RKO (cell line): ENCODE measurements around the gene GMPPA.

Experiments
- DNase-seq: peaks from one replicate; pipeline ENCODE4 v3.0.0-alpha.2; 2016; ENCODE audit warnings: low spot score

GMPPA gene

DNA sequence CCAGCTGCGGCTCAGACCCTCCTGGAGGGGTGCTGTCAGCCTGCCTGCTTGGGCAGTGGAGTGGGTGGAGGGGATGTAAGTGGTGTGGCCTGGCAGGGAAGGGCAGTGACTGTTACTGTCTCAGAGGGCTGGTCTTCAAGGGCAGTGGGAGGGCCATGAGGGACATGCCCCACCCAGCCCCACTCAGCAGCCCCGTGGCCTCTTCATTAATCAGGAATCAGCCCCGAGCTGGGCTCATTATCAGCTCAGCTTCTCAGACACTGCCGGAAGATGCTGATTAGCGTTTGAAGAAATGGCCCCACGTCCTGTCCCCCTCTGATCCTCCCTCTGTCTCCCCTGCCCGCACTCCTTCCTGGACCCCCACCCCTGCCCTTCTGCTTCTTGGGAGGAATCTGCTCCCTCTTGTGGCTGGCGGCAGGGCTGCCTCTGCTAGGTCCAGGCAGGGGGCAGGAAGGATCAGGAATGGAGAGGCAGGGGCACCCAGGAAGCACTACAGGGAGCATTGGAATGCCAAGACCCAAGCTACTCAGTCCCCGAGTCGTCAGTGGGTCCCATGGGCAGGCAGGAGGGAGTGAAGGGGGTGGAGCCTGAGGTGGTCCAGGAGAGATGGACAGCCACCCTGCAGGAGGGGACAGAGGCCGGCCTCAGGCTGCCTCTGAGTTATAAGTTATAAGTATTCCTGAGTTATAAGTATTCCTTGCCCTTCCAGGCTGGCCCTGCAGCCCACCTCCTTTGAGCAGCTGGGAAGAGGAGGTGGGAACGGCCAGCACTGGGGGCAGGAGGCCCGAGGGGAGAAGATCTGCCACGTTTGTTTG is 22.6 kb downstream of the GMPPA start:
- DNase-seq = no peak

DNA sequence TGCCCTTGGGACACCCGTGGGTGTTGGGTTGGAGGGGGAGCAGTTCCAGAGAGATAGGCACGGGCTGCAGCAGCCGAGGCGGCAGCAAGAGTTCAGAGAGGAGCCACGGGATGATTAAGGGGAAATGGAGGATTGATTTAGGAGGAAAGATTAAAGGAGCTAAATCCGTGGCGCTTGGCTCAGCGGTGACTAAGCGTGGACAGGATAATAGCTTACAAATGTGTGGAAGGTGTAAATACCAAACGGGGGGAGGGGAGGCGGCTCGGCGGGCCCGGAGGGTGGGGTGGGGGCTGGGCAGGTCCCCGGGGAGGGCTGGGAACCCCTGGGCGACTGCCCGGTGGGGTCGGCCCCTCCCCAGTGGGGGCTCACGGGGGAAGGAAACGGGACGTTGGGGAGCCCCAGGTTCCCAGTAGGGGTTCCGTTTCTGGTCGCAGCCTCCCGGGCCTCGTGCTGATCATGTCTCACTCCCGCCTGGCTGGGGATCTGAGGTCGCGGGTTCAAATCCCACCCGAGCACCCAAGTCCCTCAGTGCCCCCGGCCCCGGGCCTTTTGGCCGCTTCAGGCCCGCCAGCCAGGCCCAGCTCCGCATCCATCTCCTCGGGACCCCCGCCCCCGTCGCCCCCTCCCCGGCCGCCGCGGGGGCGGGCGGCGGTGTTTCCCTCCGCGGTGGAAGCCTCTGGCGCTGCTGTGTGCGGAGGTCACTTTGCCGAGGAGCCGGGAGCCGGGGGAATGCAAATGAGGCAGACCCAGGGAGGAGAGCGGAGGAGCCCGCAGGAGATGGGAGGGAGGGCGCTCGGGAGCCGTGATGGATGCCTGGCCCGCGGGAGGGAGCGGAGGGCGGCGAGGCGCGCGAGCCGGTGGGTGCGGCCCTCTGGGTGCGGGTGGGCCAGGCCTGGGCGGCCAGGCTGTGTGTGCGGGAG is 23.7 kb downstream of the GMPPA start:
- peak; percentile 46 for DNase-seq

DNA sequence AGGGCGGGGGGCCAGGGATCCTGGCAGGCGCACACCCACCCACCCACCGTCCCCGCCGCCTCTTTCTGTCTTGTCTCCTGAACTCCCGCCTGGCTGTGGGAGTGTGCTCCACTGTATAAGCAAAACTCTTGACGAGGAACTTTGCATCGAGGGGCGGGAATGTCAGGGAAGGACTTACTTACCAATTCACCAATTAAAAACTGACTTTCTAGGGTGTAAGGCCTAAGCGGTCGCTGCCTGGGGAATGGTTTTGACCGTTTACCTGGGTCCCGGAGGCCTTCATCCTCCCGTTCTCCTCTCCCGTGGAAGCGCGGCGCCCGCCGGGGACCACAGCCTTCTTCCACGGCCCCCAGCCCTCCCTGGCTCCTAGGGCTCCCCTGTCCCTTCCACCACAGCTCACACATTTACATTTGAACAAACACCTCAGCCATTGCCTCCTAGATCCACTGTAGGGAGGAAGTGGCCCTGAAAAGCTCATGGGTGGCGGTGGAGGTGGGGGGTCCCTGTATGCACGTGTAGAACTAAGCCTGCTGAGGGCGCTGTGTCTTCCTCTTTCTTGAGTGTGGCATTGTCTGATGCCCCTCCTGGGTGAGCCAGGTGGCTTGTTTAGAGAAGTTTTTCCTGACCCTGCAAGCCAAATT is 24.5 kb downstream of the GMPPA start:
- DNase-seq = no peak

DNA sequence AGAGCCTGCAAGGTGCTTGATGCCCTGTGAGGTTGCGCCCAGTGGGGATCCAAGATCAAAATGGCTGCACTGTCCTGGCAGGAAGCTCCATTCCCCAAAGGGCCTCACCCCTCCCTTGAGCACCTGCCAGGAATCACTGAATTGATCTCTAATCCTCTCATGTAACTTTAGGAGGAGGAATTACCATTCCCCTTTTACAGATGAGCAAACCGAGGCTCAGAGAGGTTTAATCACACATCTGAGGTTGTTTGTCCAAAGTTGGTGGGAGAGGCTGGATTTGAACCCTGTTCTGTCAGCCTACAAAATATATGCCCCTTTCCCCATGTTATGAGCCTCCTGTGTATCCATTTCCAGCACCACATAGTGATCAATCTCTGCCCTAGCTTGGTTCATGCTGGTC is 26.1 kb downstream of the GMPPA start:
- DNase-seq = no peak

DNA sequence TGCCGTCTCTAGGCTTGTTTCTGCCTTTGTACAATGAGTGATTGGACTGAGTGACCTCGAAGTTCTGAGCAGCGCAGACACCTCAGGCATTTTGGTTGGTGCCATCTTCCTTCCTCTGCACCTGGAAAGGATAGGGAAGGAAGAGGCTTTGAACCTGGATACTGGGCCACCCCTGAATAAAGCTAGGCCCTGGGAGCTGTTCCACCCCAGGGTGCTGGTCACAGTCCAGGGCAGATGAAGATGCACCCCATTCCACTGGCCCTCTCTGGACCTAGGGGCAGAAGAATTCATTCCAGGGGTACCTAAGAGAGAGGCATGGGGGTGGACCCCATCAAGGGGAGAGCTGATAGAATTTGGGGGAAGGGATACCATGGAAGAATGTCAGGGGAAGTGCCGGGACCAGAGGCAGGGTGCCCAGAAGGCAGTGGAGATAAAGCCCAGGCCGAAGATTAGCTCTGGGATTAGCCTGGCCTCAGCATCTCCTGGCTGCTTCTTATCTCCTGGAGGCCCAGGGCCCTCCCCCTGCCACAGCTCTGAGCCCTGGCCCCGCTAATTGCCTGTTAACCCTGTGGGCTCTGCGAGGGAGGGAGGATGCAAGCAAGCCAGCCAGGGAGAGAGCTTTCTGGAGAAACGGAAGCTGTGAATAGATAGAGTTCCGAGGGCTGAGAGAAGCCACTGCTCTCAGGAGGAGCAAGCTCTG is 27.0 kb downstream of the GMPPA start:
- DNase-seq = no peak

DNA sequence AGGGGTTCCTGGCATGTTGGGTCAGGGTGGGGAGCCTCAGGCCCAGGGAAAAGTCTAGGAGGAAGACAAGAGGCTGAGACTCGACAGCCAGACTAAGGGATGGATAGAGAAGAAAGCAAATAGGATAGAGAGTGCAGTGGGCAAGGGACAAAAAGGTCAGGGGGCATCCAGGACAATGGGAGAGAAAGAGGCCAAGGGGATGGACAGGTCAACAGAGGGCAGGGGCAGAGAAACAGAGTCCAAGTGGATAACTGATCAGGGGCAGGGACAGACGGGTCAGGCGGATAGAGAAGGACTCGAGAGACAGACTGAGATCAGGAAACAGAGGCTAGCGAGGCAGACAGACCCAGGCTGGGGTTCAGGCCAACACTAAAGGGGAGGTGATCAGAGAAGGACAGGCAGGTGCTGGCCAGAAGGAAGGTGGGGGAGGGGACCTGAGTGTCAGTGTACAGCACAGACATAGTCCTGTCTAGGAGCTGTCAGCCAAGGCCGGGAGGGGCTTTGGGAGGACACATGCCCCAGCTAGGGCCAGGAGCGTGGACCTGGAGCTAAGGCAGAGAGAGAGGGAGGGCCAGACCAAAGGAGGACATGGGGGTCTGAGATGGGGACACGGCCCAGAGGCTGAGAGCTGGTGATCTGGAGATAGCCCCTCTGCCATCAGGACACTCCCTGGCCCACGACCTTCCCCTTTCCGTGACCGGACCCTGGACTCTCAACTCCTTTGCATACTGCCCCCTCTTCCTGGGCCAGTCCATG is 27.8 kb downstream of the GMPPA start:
- DNase-seq = no peak

DNA sequence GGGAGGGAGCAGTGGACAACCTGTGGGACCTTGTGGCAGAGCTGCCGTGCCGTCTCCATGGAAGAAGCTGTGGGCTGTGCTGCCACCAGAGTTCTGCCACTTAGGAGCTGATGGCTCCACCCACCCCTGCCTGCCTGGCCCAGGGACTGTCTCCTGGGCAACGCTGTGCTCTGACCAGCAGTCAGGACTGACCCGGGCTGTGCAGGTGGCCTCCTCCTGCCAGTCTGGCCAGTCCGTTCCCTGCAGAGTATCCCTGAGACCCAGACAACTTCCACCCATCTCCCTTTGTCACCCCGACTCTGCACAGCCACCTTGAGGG is 28.3 kb downstream of the GMPPA start:
- no peak for DNase-seq

DNA sequence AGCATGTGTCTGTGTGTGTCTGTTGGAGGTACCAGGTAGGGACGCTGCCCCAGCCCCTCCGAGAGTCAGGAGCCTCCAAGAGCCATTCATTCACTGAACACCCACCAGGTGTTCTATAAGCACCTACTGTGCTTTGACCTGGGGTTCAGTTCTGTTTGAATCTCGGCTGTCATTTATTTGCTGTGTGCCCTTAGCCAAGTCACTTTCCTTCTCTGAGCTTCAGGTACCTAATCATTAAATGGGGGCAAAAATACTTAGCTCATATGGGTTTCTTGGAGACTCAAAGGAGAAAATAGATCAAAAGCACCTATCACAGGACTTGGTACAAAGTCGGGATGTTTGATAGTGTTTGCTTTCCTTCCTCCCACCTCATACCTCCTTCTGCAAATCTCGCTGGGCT is 28.8 kb downstream of the GMPPA start:
- DNase-seq = no peak

DNA sequence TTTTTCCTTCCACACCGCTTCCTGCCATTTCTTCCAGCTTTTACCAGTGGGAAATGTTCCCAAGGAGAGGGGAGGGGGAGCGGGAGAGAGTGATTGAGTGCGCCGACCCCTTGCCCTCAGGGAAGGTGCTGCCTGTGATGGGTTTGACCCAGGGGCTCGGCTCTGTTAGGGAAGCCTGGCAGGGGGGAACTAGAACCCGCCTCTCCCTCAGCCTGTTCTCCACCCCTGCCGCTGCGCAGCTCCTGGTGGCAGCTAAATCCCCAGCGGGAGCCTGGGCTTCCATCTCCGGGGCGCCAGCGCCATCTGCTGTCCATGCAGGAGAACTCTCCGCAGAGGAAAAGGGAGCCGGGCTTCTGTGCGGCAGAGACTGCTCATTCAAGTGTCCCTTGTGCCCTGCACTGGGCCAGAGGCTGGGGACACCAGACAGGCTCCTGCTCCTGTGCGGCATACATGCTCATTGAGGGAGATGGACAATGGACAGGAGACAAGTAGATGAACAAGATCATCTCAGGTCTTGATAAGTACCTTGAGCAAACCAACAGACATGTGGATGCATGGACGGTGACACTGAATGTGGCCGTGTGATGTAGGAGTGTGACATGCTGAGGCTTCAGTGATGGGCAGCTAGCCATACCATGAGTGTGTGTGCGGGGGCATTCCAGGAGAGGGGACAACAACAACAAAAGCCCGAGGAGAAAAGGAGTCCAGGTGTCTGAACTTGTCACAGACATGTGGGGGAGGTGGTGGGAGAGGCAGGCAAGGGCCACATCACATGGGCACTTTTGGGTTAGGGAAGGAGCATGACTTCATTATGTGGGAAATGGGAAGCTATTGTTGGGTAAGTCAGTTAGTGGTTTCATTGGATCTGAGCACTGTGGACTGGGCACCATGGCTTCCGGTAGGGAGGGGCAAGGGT is 31.6 kb downstream of the GMPPA start:
- peak; percentile 84 for DNase-seq

DNA sequence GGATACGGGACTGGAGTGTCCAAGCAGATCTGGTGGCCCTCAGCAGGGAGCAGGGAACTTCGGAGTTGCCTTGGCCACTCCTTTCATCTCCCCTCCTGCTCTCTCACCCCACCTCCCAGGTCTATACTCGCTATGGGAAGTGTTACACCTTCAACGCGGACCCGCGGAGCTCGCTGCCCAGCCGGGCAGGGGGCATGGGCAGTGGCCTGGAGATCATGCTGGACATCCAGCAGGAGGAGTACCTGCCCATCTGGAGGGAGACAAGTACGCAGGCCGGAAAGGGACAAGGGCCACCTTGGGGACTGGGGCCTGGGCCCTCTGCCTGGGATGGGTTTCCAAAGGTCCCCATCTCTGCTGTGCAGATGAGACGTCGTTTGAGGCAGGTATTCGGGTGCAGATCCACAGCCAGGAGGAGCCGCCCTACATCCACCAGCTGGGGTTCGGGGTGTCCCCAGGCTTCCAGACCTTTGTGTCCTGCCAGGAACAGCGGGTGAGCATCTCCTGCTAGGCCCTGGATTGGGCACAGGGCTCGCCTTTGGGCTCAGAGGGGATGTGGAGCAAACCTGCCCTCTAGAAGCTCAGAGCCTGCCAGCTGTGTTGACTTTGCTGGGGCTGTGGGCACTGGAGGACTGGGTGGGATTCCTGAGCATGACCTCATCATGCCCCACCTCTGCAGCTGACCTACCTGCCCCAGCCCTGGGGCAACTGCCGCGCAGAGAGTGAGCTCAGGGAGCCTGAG is 33.1 kb downstream of the GMPPA start:
- DNase-seq = no peak

DNA sequence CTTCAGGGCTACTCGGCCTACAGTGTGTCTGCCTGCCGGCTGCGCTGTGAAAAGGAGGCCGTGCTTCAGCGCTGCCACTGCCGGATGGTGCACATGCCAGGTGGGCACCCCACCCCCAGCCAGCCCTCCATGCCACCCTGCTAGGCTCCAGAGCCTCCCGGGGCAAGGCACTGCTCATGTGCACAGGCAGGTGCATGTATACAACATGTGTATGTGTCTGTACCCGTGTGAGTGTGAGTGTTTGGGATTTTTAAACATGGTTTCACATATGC is 33.6 kb downstream of the GMPPA start:
- DNase-seq = no peak

DNA sequence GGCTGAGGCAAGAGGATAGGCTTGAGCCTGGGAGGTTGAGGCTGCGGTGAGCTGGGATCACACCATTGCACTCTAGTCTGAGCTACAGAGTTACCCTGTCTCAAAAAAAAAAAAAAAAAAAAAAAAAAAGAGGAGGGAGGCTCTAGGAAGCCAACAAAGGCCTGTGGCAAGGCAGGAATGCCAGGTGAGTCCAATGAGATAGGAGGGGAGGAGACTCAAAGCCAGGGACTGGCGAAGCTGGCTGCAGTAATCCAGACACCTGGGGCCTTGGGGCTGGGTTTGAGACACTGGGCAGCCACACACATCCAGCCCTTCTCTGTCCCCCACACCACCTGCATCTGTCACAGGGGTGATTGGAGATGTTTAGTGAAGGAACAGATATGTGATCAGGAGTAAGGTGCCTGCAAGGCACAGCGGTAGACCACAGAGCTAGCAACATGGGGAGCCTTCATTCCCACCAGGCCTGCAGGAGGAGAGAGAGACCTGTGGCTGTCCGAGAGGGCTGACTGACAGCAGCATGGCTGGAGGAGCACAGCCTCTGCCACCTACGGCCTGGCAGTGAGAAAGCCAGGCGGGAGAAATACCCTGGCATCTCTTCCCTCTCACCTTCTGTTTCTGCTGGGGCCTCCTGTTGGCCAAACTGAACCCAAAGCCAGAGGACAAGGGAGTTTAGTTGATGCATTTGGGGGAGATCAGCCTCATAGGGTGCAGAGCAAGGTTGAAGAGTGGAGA is 35.4 kb downstream of the GMPPA start:
- no peak for DNase-seq

DNA sequence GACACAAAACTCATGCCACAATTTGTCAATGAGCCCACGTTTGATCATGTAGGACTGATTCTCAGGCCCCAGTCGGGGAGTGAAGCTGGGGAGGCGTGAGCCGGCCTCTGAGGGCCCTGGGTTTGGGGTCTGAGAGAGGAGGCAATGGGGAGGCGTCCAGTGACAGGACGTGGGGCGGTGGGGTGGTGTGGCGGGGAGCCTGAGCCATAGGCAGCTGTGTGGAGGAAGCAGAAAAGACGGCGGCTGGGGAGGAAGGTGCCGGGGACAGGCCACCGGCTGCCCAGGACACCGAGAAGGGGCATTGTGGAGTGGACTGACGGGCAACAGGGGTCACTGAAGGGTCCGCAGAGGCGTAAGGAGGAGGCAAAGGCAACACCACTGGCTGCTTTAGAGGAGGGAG is 37.7 kb downstream of the GMPPA start:
- no peak for DNase-seq

DNA sequence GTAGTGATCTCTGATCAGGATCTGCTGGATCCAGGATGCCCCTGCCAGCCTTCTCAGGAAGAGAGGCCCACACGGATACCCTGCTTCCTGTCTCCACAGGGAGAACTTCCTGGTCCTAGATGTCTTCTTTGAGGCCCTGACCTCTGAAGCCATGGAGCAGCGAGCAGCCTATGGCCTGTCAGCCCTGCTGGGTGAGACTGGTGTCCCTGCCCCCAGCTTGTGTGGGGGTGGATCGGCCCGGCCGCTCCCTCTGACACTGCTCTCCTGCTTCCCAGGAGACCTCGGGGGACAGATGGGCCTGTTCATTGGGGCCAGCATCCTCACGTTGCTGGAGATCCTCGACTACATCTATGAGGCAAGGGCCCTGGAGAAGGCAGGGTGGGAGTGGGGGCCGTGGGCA is 38.3 kb downstream of the GMPPA start:
- DNase-seq = no peak

DNA sequence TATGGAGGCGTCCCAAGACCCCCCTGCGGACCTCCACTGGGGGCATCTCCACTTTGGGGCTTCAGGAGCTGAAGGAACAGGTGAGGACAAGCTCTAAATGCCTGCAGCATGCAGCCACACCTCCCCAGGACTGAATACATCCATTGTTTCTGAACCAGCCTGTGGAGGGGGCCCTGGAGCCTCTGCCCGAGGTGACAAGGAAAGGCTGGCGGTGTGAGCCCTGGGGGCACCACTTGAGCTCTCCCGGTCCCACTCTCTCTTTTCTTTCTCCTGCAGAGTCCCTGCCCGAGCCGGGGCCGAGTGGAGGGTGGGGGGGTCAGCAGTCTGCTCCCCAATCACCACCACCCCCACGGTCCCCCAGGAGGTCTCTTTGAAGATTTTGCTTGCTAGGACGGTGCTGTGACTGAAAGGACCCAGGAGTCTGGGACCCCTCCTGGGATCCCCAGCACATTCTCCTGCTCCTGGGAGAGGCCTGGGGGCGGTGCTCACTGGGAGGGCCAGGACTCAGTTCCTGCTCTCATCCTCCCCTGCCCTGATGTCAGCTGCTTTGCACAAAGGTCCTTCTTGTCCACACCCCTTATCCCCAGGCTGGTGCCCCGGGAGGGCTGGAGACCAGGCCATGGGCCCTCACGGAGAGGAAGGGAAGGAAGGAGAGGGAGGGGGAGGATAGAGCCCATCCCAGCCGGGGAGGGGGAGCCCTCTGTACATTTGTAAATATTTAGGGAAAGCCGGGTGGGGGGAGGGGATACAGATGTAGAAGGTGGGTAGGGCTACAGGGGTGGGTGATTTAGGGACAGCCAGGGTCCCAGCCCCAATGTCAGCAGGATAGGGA is 39.2 kb downstream of the GMPPA start:
- no peak for DNase-seq

DNA sequence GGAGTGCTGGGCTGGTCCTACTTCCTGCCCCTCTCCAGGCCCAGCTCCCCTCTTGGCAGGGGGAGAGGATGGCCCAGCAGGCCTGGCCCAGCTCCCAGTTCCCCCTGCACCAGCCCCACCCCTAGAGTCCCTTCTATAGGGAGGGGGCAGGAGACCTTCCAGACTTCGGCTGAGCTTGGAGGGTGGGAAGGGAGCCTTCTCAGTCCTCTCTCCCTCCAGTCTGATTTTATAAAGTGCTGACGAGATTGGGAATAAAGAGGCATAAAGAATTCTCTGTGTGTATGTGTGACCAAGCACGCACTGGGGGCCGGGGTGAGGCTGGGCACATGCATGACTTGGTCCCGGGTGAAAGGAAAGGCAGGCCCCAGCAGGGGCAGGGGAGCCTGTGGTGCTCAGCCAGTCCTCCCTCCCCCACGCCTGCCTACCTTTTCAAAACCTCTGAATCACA is 39.8 kb downstream of the GMPPA start:
- no peak for DNase-seq

DNA sequence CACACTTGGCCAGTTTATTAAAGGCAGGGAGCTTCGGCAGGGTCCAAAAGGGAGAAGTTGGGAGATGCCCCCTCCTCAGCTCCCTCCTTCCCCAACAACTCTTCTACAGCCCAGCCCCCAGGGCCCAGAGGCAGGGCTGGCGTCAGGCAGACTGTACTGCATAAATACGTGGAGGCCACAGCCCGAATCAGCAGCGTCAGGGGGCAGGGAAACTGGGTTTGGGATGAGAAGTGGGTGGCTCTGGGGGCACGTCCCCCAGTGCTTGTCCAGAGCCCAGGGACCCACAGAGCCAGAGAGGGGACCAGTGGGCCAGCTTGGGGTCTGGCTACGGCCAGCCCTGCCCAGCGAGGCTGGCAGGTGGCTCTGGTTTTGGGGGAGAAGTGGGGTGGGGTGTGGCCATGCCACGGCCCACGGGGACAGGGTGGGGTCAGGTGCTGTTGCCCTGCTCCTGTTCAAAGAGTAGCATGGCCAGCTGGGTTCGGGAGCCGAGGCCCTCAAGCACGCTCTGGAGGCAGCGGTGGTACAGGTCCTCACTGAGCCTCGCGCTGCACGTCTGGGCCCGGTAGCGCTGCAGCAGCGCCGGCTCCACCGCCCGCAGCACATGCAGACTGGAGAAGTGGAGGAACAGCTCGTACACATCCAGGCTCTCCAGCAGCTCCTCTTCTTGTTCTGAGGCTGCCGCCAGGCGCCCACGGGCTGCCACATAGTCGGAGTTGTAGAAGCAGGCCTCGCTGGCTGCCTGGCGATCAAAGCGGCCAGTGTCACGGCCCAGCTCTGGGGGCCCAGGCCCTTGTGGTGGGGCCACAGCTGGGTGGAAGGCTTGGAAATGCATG is 40.5 kb downstream of the GMPPA start:
- no peak for DNase-seq
